Activated CD4-positive, CD25-positive, alpha-beta regulatory T cell treated with anti-CD3 and anti-CD28 coated beads, Interleukin-2, amount 50 U/mL, for 16 hours (primary cell): ENCODE measurements around the gene PTPN1.

Experiments used
- DNase-seq: peaks from one replicate; pipeline ENCODE4 v3.0.0-alpha.2; 2020; ENCODE audit warnings: low read depth, low spot score

PTPN1 gene

GRCh38 chr20:50634191-50634590 is 124.0 kb downstream of the PTPN1 start:
- DNase-seq: no peak
